Measurements from ENCODE around the gene L1CAM.

GRCh38 chrX:153812220-153812619, 73.8 kb downstream of the L1CAM start:
- TF ChIP-seq EZH2phosphoT487 (IDR thresholded peaks at IDR 0.05; ENCODE audit: borderline replicate concordance, low read depth), result no peak
- no peak for TF ChIP-seq CTCF (IDR thresholded peaks at IDR 0.05)
- TF ChIP-seq GATA2 (CRISPR knock-in tag; IDR thresholded peaks at IDR 0.05), result no peak
- no peak for TF ChIP-seq MXI1 (IDR thresholded peaks at IDR 0.05; ENCODE audit: low read depth, low read length)
- TF ChIP-seq FOXJ3 (CRISPR knock-in tag; IDR thresholded peaks at IDR 0.05), result no peak
- no peak for TF ChIP-seq POLR2AphosphoS5 (IDR thresholded peaks at IDR 0.05; ENCODE audit: low read depth, low read length)

Measured in SK-N-SH (cell line).